Skeletal muscle tissue (tissue), 4 donors: ENCODE data around the gene OTUD4. TPM values are rescaled to one million over a fixed set of nuclear protein-coding genes. Genes with fewer than 3 reads are reported as not detected.
"Not testable (repeated sequence)": the region's sequence is repeated elsewhere in the genome, so short reads cannot be mapped to it uniquely, and the experiment has no call there.

Experiments
- H3K27ac ChIP-seq: one replicate; pipeline ENCODE4 v1.7.0; 2013; ENCODE audit warnings: mild to moderate bottlenecking, low read depth, low read length, inconsistent platforms
- H3K27me3 ChIP-seq, 3 donors: one replicate each; pipeline ENCODE4 v1.7.0; 2013; ENCODE audit warnings: low read length in 3 of 3; ENCODE audit not compliant: control insufficient read depth in 3 of 3, insufficient read depth in 3 of 3
- H3K36me3 ChIP-seq, 3 donors: one replicate each; pipeline ENCODE4 v1.7.0; 2013; ENCODE audit warnings: low read length in 3 of 3; ENCODE audit not compliant: control insufficient read depth in 3 of 3, insufficient read depth in 3 of 3
- H3K4me1 ChIP-seq, 3 donors: one replicate each; pipeline ENCODE4 v1.7.0; 2013; ENCODE audit warnings: low read length in 3 of 3, mild to moderate bottlenecking in 3 of 3; ENCODE audit not compliant: control insufficient read depth in 3 of 3, insufficient read depth in 3 of 3
- H3K4me3 ChIP-seq, 3 donors: one replicate each; pipeline ENCODE4 v1.7.0; 2013; ENCODE audit warnings: low read length in 3 of 3
- H3K9ac ChIP-seq, 3 donors: one replicate each; pipeline ENCODE4 v1.7.0; 2013; ENCODE audit warnings: low read length in 3 of 3, mild to moderate bottlenecking in 3 of 3, moderate library complexity in 2 of 3, low read depth in 1 of 3
- H3K9me3 ChIP-seq, 3 donors: one replicate each; pipeline ENCODE4 v1.7.0; 2013; ENCODE audit warnings: low read length in 3 of 3; ENCODE audit not compliant: control insufficient read depth in 3 of 3
- total RNA-seq: library from RNA; depleted of rRNA; stranded (reverse); fragments of >200 nt; gene quantifications from one replicate; pipeline ENCODE4 v1.2.3, GENCODE V29; 2014
- donor health status: Osteomylitis.

The OTUD4 gene
- total RNA-seq, 1 donor from 2014 or later = 74.6 TPM

DNA sequence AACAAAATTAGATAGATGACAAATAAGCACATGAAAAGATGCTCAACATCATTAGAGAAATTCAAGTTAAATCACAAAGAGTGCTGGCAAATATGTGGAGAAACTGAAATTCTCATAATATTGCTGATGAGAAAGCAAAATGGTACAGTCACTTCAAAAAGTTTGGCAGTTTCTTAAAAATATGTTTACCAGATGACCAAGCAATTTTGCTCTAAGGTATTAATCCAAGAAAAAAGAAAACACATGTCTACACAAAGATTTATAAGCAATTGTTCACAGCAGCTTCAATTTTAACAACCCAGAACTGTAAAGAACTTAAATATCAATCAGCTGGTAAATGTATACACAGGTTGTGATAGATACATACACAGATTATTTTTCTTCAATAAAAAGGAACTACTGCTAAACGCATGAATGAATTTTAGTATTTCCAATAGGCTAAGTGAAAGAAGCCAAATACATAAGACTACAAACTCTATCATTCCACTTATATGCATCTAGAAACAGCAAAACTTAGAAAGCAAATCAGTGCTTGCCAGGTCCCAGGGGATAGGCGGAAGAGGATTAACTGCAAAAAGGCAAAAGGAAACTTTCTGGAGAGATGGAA, 11.7 kb downstream of the OTUD4 start:
- Histone ChIP-seq H3K9me3 (no peaks in the 10 kb centered on the region), H3K36me3 (peaks cover 10 to 21% (median 14%) of the 10 kb centered on the region in 3 donors), H3K9ac (no peak overlapping the region), H3K4me1 (peaks cover 3 to 14% (median 4%) of the 10 kb centered on the region in 3 donors), H3K4me3 (no peak overlapping the region), H3K27ac (no peak overlapping the region), H3K27me3 (no peaks in the 10 kb centered on the region)

DNA sequence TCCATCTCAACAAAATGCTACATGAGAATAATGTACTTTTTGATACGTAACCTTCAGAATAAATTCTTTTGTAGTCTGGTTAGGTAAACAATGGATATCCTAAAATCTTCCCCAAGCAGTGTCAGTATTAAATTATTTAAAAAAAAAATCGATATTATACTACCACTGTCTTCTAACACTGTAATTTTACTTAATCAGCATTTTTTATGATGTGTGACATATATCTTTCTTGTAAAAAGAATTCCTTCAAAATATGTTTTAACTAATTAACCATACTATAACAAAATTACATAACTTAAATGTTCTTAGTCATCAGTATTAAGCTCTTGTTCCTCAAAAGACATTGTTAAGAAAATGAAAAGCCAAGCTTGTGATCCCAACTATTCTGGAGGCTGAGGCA, 12.5 kb downstream of the OTUD4 start:
- no peaks in the 10 kb centered on the region for H3K27me3 ChIP-seq
- H3K4me1 ChIP-seq = peaks cover 3 to 14% (median 4%) of the 10 kb centered on the region in 3 donors
- H3K4me3 ChIP-seq = no peak overlapping the region
- no peak overlapping the region for H3K9ac ChIP-seq
- H3K27ac ChIP-seq = no peak overlapping the region
- H3K9me3 ChIP-seq = no peaks in the 10 kb centered on the region
- H3K36me3 ChIP-seq = peaks cover 13 to 19% (median 14%) of the 10 kb centered on the region in 3 donors

DNA sequence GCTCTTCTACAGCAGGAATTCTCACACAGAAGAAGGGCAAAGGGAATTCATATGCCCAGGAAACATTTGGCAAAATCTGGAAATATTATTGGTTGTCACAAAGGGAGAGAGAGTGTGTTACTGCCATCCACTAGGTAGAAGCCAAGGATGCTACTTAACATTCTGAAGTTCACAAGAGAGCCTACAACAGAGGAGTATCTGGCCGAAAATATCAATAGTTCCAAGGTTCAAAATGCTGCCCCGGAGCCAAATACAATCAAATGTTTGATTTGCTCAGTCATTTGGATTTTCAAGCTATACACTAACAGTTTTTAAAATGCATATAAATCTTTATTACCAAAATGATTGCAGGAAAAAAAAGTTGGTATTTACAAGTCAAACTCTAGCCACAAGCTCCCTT, 18.8 kb downstream of the OTUD4 start:
- Histone ChIP-seq H3K9me3 (no peaks in the 10 kb centered on the region), H3K4me1 (no peaks in the 10 kb centered on the region)

DNA sequence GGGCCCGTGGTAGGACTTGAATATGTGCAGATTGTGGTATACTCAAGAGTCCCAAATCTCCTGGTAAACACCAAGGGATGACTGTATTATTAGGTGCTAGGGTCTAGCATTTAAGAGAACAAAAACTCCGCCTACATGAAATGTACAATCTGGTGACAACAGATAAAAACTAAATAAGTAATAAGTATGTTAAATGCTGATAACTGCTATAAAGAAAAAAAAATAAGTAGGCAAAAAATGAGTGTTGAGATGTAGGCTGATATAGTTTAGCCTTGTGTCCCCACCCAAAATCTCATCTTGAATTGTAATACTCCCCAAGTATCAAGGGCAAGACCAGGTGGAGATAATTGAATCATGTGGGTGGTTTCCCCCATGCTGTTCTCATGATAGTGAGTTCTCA, 23.4 kb downstream of the OTUD4 start:
- Histone ChIP-seq H3K27ac (no peak overlapping the region), H3K9me3 (no peaks in the 10 kb centered on the region), H3K4me3 (no peak overlapping the region), H3K4me1 (peaks cover 0 to 5% (median 0%) of the 10 kb centered on the region in 3 donors), H3K36me3 (peaks cover 4 to 24% (median 21%) of the 10 kb centered on the region in 3 donors), H3K9ac (no peak overlapping the region), H3K27me3 (no peaks in the 10 kb centered on the region)

More for the DNA sequence above, 18.8 kb downstream of the OTUD4 start:
- H3K27me3 ChIP-seq = no peaks in the 10 kb centered on the region
- no peak overlapping the region for H3K4me3 ChIP-seq
- no peak overlapping the region for H3K27ac ChIP-seq
- H3K36me3 ChIP-seq = peaks cover 7 to 25% (median 24%) of the 10 kb centered on the region in 3 donors
- no peak overlapping the region for H3K9ac ChIP-seq

DNA sequence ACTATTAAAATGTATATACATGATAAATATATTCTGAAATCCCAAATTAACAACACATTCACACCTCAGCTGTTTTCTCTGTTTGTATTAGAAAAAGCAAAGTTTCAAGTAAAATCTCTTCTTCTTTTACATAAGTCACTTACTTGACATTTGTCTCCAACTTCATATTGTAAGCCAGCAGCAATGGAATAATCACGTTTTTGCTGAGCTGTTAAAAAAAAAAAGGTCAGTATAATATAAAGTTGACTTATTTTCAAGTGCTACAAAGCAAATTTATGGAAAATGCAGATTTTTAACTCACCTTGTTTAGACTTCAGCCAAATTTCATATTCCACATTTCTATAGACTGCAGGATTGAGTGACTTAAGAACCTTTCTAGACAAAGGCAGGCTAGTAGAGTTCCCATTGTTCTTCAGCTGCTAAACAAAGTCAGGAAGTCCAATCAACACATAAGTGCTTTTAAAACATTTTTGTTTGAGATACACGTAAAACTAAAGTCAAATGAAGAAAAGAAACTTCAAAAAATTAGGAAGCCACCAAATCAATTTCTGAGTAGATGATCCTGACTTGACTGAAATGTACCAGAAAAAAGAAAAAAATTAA, 25.0 kb downstream of the OTUD4 start:
- H3K9ac ChIP-seq = no peak overlapping the region
- peaks cover 0 to 5% (median 0%) of the 10 kb centered on the region in 3 donors for H3K4me1 ChIP-seq
- no peak overlapping the region for H3K27ac ChIP-seq
- peaks cover 0 to 25% (median 15%) of the 10 kb centered on the region in 3 donors for H3K36me3 ChIP-seq
- no peaks in the 10 kb centered on the region for H3K27me3 ChIP-seq
- H3K4me3 ChIP-seq = no peak overlapping the region
- no peaks in the 10 kb centered on the region for H3K9me3 ChIP-seq

DNA sequence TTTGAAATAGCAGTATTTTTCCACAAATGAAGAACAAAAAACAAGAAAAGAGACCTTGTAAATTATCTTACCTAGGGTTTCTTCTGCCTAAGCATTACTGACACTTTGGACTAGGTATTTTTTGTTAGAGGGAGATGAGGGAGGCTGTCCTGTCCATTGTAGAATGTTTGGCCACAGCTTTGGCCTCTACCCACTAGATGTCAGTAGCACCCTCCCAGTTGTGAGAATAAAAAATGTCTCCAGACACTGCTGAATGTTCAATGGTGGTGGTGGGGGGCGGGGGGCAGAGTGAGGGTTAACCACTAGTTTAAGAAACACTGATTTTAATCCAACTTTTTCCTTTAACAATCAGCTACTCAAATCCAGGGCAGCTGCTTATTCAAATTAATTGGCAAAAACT, 25.8 kb downstream of the OTUD4 start:
- H3K9ac ChIP-seq = no peak overlapping the region
- no peak overlapping the region for H3K4me3 ChIP-seq
- no peaks in the 10 kb centered on the region for H3K27me3 ChIP-seq
- no peaks in the 10 kb centered on the region for H3K9me3 ChIP-seq
- H3K36me3 ChIP-seq = peaks cover 0 to 29% (median 20%) of the 10 kb centered on the region in 3 donors
- peak overlapping the region; percentile 62 for H3K27ac ChIP-seq
- peaks cover 0 to 5% (median 0%) of the 10 kb centered on the region in 3 donors for H3K4me1 ChIP-seq

DNA sequence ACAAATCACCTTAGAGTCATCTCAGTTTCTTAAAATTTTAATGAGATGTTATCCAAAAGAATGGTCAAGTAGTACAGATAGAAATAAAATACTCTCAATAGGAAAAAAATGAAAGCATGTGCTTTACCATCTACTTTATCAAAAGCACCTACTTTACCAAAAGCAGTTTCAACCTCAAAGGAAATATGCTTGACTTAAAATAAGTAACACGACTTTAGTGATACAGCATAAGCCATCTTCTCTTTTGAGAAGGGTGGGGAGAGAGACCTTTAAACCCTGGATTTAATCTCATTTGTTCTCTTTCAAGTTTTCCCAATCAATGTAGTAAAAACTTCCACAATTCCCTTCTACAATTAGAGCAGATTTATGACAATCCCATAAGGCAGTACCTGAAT, 26.5 kb downstream of the OTUD4 start:
- peak overlapping the region; percentile 62 for H3K27ac ChIP-seq
- H3K36me3 ChIP-seq = peaks cover 6 to 36% (median 27%) of the 10 kb centered on the region in 3 donors

DNA sequence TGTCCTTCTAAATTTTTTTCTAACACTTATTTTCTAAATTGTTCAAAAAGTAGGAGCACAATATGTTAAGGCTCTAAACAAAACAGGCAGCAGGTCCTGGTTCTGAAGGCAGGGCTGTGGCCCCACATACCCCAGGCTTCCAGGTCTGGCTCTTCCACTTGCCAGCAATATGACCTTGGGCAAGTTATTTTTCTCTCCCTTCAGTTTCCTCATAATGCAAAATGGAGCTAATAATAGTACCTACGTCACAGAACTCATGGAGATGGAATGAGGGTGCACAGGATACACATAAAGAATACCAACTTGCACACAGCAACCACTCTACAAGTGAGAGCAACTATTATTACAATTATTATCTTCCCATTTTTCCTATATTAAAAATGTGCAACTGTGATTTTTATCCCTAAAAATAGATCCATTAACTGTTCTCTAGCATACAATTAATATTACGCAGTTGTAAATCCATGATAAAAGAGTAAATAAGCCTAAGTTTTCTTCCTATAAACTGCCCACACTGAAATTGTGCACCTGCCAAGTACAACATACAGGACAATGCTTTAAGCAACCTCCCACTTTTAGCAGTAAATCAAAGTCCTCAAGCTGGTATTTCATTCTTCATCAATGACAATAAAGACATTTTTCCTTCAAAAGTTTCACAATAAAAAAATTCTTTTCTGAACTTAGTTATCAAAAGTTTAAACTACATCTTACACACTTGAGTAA, 27.0 kb downstream of the OTUD4 start:
- H3K9me3 ChIP-seq = no peaks in the 10 kb centered on the region
- H3K4me1 ChIP-seq = peaks cover 0 to 5% (median 0%) of the 10 kb centered on the region in 3 donors
- H3K4me3 ChIP-seq = no peak overlapping the region
- H3K27me3 ChIP-seq = no peaks in the 10 kb centered on the region
- no peak overlapping the region for H3K9ac ChIP-seq
- peaks cover 6 to 40% (median 31%) of the 10 kb centered on the region in 3 donors for H3K36me3 ChIP-seq
- peak overlapping the region; percentile 62 for H3K27ac ChIP-seq

More for the DNA sequence above, 26.5 kb downstream of the OTUD4 start:
- H3K9ac ChIP-seq = no peak overlapping the region
- peaks cover 0 to 5% (median 0%) of the 10 kb centered on the region in 3 donors for H3K4me1 ChIP-seq
- H3K4me3 ChIP-seq = no peak overlapping the region
- H3K27me3 ChIP-seq = no peaks in the 10 kb centered on the region
- no peaks in the 10 kb centered on the region for H3K9me3 ChIP-seq

DNA sequence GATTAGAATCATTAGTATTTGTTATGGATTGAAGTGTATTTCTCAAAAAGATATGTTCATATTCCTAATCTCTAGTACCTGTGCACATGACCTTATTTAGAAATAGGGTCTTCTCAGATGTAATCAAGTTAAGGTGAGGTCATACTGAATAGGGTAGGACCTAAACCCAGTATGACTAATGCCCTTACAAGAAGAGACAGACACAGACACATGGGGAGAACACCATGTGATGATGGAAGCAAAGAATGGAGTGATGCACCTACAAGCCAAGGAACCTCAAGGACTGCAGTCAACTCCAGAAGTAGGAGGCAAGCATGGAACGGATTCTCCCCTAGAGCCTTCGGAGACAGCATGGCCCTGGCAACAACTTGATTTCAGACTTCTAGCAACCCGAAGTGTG, 31.4 kb downstream of the OTUD4 start:
- H3K9ac ChIP-seq = no peak overlapping the region
- no peaks in the 10 kb centered on the region for H3K27me3 ChIP-seq
- no peak overlapping the region for H3K4me3 ChIP-seq
- no peak overlapping the region for H3K27ac ChIP-seq
- H3K9me3 ChIP-seq = no peaks in the 10 kb centered on the region
- H3K4me1 ChIP-seq = peaks cover 0 to 5% (median 0%) of the 10 kb centered on the region in 3 donors
- peaks cover 23 to 71% (median 58%) of the 10 kb centered on the region in 3 donors for H3K36me3 ChIP-seq

DNA sequence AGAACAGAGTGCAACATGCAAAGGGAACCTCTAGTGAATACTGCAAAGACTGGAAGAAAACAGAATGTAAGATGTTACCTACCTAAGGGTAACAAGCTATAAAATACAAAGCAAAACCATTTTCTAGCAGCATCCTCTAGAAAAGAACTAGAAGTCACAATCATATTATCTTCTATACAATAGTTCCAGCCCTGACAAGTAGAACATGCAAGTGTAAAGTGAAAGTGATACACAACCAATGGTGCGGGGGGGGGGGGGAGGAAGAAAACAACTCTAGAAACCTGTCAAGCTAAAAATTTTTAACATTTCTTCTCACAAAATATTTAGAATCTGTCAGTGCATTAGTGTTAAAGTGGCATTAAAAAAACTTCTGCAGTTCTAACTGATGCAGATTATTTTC, 44.2 kb downstream of the OTUD4 start:
- not testable (repeated sequence) for H3K27ac ChIP-seq, H3K4me1 ChIP-seq, H3K27me3 ChIP-seq, H3K4me3 ChIP-seq, H3K9me3 ChIP-seq, H3K9ac ChIP-seq
- H3K36me3 ChIP-seq = peaks cover 23 to 30% (median 26%) of the 10 kb centered on the region in 3 donors
